H1 (cell line): ENCODE measurements around the gene TSHB. TPM values are rescaled to one million over a fixed set of nuclear protein-coding genes. Genes with fewer than 3 reads are reported as not detected.

Experiments used
- CTCF ChIA-PET: fragments of 300-600 bp; sonication (Branson Sonifier 250); formaldehyde crosslinking; loops from one replicate; lab custom pipeline; 2021; ENCODE audit not compliant: partially characterized antibody; lab: Charles Lee
- POLR2A ChIA-PET: fragments of 300-600 bp; sonication (Branson Sonifier 250); formaldehyde crosslinking; loops from one replicate; lab custom pipeline; 2021; ENCODE audit warnings: inconsistent platforms; ENCODE audit not compliant: partially characterized antibody; lab: Charles Lee
- DNase-seq, 2 experiments: peaks; one replicate each; pipeline versions ENCODE4 v3.0.0 to v3.0.0-alpha.2; 2010 to 2022; ENCODE audit warnings: low spot score in 2 of 2, low read depth in 1 of 2, mixed read lengths in 1 of 2
- FAIRE-seq: peaks from 2 replicates; lab custom pipeline; 2011; peaks lifted over from hg19 to GRCh38; lab: Jason Lieb, UNC
- H2AFZ ChIP-seq: 2 replicates; pipeline ENCODE4 v1.8.1; 2012; ENCODE audit warnings: low read length, inconsistent platforms
- H2AK5ac ChIP-seq: 2 replicates; pipeline ENCODE4 v1.6.1; 2013; ENCODE audit warnings: low read depth, low read length
- H2BK120ac ChIP-seq: replicated peaks from 2 replicates; pipeline ENCODE3; 2013; ENCODE audit warnings: low read depth, low read length, inconsistent platforms
- H2BK12ac ChIP-seq: 2 replicates; pipeline ENCODE4 v1.6.1; 2013; ENCODE audit warnings: low read depth, low read length
- H2BK15ac ChIP-seq: 2 replicates; pipeline ENCODE4 v1.6.1; 2013; ENCODE audit warnings: low read length
- H2BK20ac ChIP-seq: 2 replicates; pipeline ENCODE4 v1.6.1; 2013; ENCODE audit warnings: low read length
- H2BK5ac ChIP-seq: 2 replicates; pipeline ENCODE4 v1.6.1; 2013; ENCODE audit warnings: low read depth, low read length
- H3K14ac ChIP-seq: 2 replicates; pipeline ENCODE4 v1.6.1; 2013; ENCODE audit warnings: inconsistent platforms; ENCODE audit not compliant: insufficient read length
- H3K18ac ChIP-seq: 2 replicates; pipeline ENCODE4 v1.6.1; 2013; ENCODE audit warnings: low read length; ENCODE audit errors: extremely low read depth
- H3K23ac ChIP-seq: 2 replicates; pipeline ENCODE4 v1.6.1; 2013; ENCODE audit warnings: inconsistent platforms; ENCODE audit not compliant: insufficient read length
- H3K23me2 ChIP-seq: 2 replicates; pipeline ENCODE4 v1.6.1; 2013; ENCODE audit warnings: low read depth, low read length
- H3K27ac ChIP-seq: 2 replicates; pipeline ENCODE4 v1.6.1; 2011; ENCODE audit warnings: low read depth, low read length, inconsistent platforms
- H3K27me3 ChIP-seq, 4 experiments: replicated peaks in 1 of 4; 1 replicate in 1 of 4; 2 replicates in 3 of 4; pipeline versions ENCODE4 v1.6.1 to v1.8.1; 2011 to 2013; ENCODE audit warnings: low read length in 3 of 4, mild to moderate bottlenecking in 3 of 4, inconsistent platforms in 2 of 4, mixed read lengths in 2 of 4, moderate library complexity in 1 of 4; ENCODE audit not compliant: control insufficient read depth in 3 of 4, insufficient read depth in 3 of 4; ENCODE audit errors: extremely low read depth in 1 of 4
- H3K36me3 ChIP-seq, 4 experiments: 2 replicates each; pipeline versions ENCODE4 v1.6.1 to v1.8.1; 2011 to 2013; ENCODE audit warnings: mild to moderate bottlenecking in 4 of 4, low read length in 3 of 4, moderate library complexity in 2 of 4, control low read depth in 1 of 4, inconsistent platforms in 1 of 4; ENCODE audit not compliant: insufficient read depth in 4 of 4, control insufficient read depth in 2 of 4
- H3K4ac ChIP-seq: replicated peaks from 2 replicates; pipeline ENCODE3; 2013; ENCODE audit warnings: low read length, low read depth, mixed read lengths, inconsistent platforms; ENCODE audit not compliant: insufficient read length
- H3K4me1 ChIP-seq, 4 experiments: replicated peaks in 1 of 4; 1 replicate in 1 of 4; 2 replicates in 3 of 4; pipeline versions ENCODE4 v1.6.1 to v1.8.1; 2011 to 2013; ENCODE audit warnings: low read length in 3 of 4, inconsistent platforms in 2 of 4, mixed read lengths in 1 of 4; ENCODE audit not compliant: insufficient read depth in 4 of 4, control insufficient read depth in 3 of 4
- H3K4me2 ChIP-seq, 2 experiments: 2 replicates each; pipeline versions ENCODE4 v1.6.1 to v1.8.1; 2011 to 2013; ENCODE audit warnings: low read depth in 2 of 2, low read length in 2 of 2, control low read depth in 1 of 2, inconsistent platforms in 1 of 2, mild to moderate bottlenecking in 1 of 2; ENCODE audit not compliant: insufficient read depth in 1 of 2
- H3K4me3 ChIP-seq, 4 experiments: fragments of 200-600, 300-600 bp in 1 of 4; sonication (generic), shearing (Covaris generic), sonication (Bioruptor Twin) in 1 of 4; 2 replicates each; pipeline versions ENCODE4 v1.5.1 to v1.8.1; 2011 to 2016; ENCODE audit warnings: low read length in 4 of 4, low read depth in 3 of 4, control low read depth in 2 of 4, inconsistent platforms in 2 of 4, mild to moderate bottlenecking in 2 of 4, mixed read lengths in 1 of 4, moderate library complexity in 1 of 4; ENCODE audit not compliant: insufficient read depth in 2 of 4; ENCODE audit errors: extremely low read depth in 1 of 4
- H3K56ac ChIP-seq: replicated peaks from 2 replicates; pipeline ENCODE3; 2013; ENCODE audit warnings: low read depth, mild to moderate bottlenecking, mixed read lengths, low read length, inconsistent platforms; ENCODE audit not compliant: insufficient read length
- H3K79me1 ChIP-seq: 2 replicates; pipeline ENCODE4 v1.6.1; 2013; ENCODE audit warnings: low read depth, low read length, control low read depth
- H3K79me2 ChIP-seq, 2 experiments: 2 replicates each; pipeline versions ENCODE4 v1.6.1 to v1.8.1; 2012 to 2013; ENCODE audit warnings: low read length in 2 of 2, mild to moderate bottlenecking in 2 of 2, inconsistent platforms in 1 of 2; ENCODE audit not compliant: insufficient read depth in 2 of 2, control insufficient read depth in 1 of 2
- H3K9ac ChIP-seq, 4 experiments: replicated peaks in 1 of 4; 1 replicate in 1 of 4; 2 replicates in 3 of 4; pipeline versions ENCODE4 v1.6.1 to v1.8.1; 2011 to 2013; ENCODE audit warnings: low read depth in 3 of 4, low read length in 3 of 4, control low read depth in 2 of 4, mild to moderate bottlenecking in 2 of 4, moderate library complexity in 2 of 4, inconsistent platforms in 1 of 4; ENCODE audit errors: extremely low read depth in 1 of 4
- H3K9me3 ChIP-seq, 2 experiments: 2 replicates each; pipeline versions ENCODE4 v1.6.1 to v1.8.1; 2012 to 2013; ENCODE audit warnings: mild to moderate bottlenecking in 2 of 2, moderate library complexity in 2 of 2, control low read depth in 1 of 2, inconsistent platforms in 1 of 2, low read depth in 1 of 2, low read length in 1 of 2, mixed read lengths in 1 of 2; ENCODE audit not compliant: insufficient read depth in 2 of 2
- H4K20me1 ChIP-seq, 2 experiments: replicated peaks in 1 of 2; 2 replicates each; pipeline versions ENCODE3 to v1.8.1; 2011 to 2013; ENCODE audit warnings: inconsistent platforms in 2 of 2, low read length in 2 of 2, mild to moderate bottlenecking in 1 of 2; ENCODE audit not compliant: insufficient read depth in 2 of 2, control insufficient read depth in 1 of 2
- H4K5ac ChIP-seq: 2 replicates; pipeline ENCODE4 v1.6.1; 2013; ENCODE audit warnings: low read length, low read depth, mixed read lengths, inconsistent platforms; ENCODE audit not compliant: insufficient read length
- H4K8ac ChIP-seq: 2 replicates; pipeline ENCODE4 v1.8.0; 2013; ENCODE audit warnings: mild to moderate bottlenecking, moderate library complexity, low read length, inconsistent platforms; ENCODE audit not compliant: insufficient read depth; ENCODE audit errors: extremely low read depth
- H4K91ac ChIP-seq: replicated peaks from 2 replicates; pipeline ENCODE3; 2013; ENCODE audit warnings: low read length, mixed read lengths, inconsistent platforms; ENCODE audit not compliant: insufficient read length
- EGR1 ChIP-seq: IDR thresholded peaks from 2 replicates; pipeline ENCODE4 v1.6.1; 2011; ENCODE audit warnings: low read depth, low read length, borderline replicate concordance
- GTF2F1 ChIP-seq: IDR thresholded peaks from 2 replicates; pipeline ENCODE4 v1.6.1; 2012; ENCODE audit warnings: low read depth, low read length, improper control_type of control experiment, borderline replicate concordance
- JUN ChIP-seq: IDR thresholded peaks from 2 replicates; pipeline ENCODE4 v1.6.1; 2011; ENCODE audit warnings: low read depth, mild to moderate bottlenecking, improper control_type of control experiment, low read length
- NANOG ChIP-seq: IDR thresholded peaks from 2 replicates; pipeline ENCODE4 v1.6.1; 2011; ENCODE audit warnings: low read length, low read depth, mild to moderate bottlenecking, inconsistent platforms; ENCODE audit not compliant: insufficient read depth, poor library complexity, severe bottlenecking
- RBBP5 ChIP-seq: IDR thresholded peaks from 2 replicates; pipeline ENCODE4 v1.7.1; 2012; ENCODE audit warnings: low read depth, mild to moderate bottlenecking, inconsistent platforms, low read length, moderate library complexity, borderline replicate concordance
- RNF2 ChIP-seq: fragments of 200-900, 300-1000 bp; sonication (generic); IDR thresholded peaks from 2 replicates; pipeline ENCODE4 v1.7.1; 2016; ENCODE audit warnings: borderline replicate concordance, low read depth, mild to moderate bottlenecking, antibody characterized with exemption, low read length; ENCODE audit not compliant: poor library complexity, severe bottlenecking; ENCODE audit errors: missing control alignments
- SAP30 ChIP-seq: fragments of 300-600 bp; sonication (generic); IDR thresholded peaks from 2 replicates; pipeline ENCODE4 v1.7.1; 2012; ENCODE audit warnings: low read length, moderate library complexity, mild to moderate bottlenecking, inconsistent platforms; ENCODE audit not compliant: insufficient read depth, insufficient replicate concordance
- SIN3A ChIP-seq, 2 experiments: IDR thresholded peaks in 1 of 2; conservative IDR thresholded peaks in 1 of 2; 2 replicates each; pipeline ENCODE4 v1.6.1; 2011 to 2012; ENCODE audit warnings: low read length in 2 of 2, improper control_type of control experiment in 1 of 2, low read depth in 1 of 2, mild to moderate bottlenecking in 1 of 2
- SP4 ChIP-seq: IDR thresholded peaks from 2 replicates; pipeline ENCODE4 v1.6.1; 2012; ENCODE audit warnings: low read length, inconsistent platforms
- TAF7 ChIP-seq: optimal IDR thresholded peaks from 2 replicates; pipeline ENCODE3; 2011; ENCODE audit warnings: low read depth, mild to moderate bottlenecking, inconsistent platforms, low read length, moderate library complexity, borderline replicate concordance
- YY1 ChIP-seq: IDR thresholded peaks from 2 replicates; pipeline ENCODE4 v1.6.1; 2011; ENCODE audit warnings: low read depth, mild to moderate bottlenecking, low read length
- ZNF274 ChIP-seq: IDR thresholded peaks from 2 replicates; pipeline ENCODE4 v1.7.0; 2012; ENCODE audit warnings: low read length, borderline replicate concordance; ENCODE audit errors: extremely low read depth
- WGBS, 2 experiments: shearing (Covaris generic) in 1 of 2; methylation state at CpG; one replicate each; pipeline versions ENCODE4 v1.1.6 to v1.1.7; 2013 to 2015; ENCODE audit warnings: low lambda C conversion rate in 2 of 2, mixed read lengths in 2 of 2, inconsistent platforms in 1 of 2, low coverage in 1 of 2, missing lambda C conversion rate in 1 of 2; ENCODE audit not compliant: insufficient replicate concordance in 2 of 2, insufficient coverage in 1 of 2, insufficient read length in 1 of 2; ENCODE audit errors: extremely low coverage in 1 of 2, missing lambda C conversion rate in 1 of 2; 5-methylcytosine and 5-hydroxymethylcytosine counted together
- polyA plus RNA-seq, 7 experiments: library from polyadenylated mRNA; depleted of rRNA in 3 of 7; stranded (reverse) in 5 of 7; unstranded in 2 of 7; fragments of >200 nt in 5 of 7; fragments of 200-250 nt in 2 of 7; gene quantifications; 1 replicate in 5 of 7; 2 replicates in 1 of 7; 4 replicates in 1 of 7; pipeline versions ENCODE4 v1.2.1 to v1.2.3, GENCODE V29; 2011 to 2013; ENCODE audit warnings: missing spikeins in 2 of 7, mixed read lengths in 2 of 7
- total RNA-seq: library from RNA; stranded (reverse); fragmentation: NEBNext Ultra II Directional; extraction: Animal tissue kit (Norgen Biotek cat#: 25700); gene quantifications from 2 replicates; pipeline ENCODE4 v1.2.1, GENCODE V29; 2021

The TSHB gene
- total and polyA plus RNA-seq, 2 of the 8 experiments (the other 6 are each of a cell fraction or from before 2014, with no cell fraction given) = not detected

GRCh38 chr1:115077286-115077983 is 47.8 kb downstream of the TSHB start:
- Histone ChIP-seq H3K23ac (no peak overlapping the region), H3K9ac (no peak overlapping the region), H3K79me1 (no peaks in the 10 kb centered on the region), H2BK120ac (no peak overlapping the region), H2BK15ac (no peak overlapping the region), H3K4me3 (no peak overlapping the region), H3K4me2 (no peak overlapping the region), H3K36me3 (no peaks in the 10 kb centered on the region), H4K91ac (no peak overlapping the region), H2BK12ac (no peak overlapping the region), H4K8ac (no peak overlapping the region), H4K20me1 (no peaks in the 10 kb centered on the region), H3K23me2 (no peaks in the 10 kb centered on the region), H3K79me2 (no peaks in the 10 kb centered on the region), H4K5ac (no peak overlapping the region), H3K4me1 (no peaks in the 10 kb centered on the region; a peak in 1 of 7 replicates), H2AK5ac (no peak overlapping the region), H3K9me3 (no peaks in the 10 kb centered on the region), H2BK5ac (no peak overlapping the region), H3K27ac (no peak overlapping the region), H3K27me3 (no peaks in the 10 kb centered on the region), H3K4ac (no peak overlapping the region), H3K56ac (no peak overlapping the region), H2BK20ac (no peak overlapping the region), H3K18ac (no peak overlapping the region), H2AFZ (no peak overlapping the region), H3K14ac (no peak overlapping the region)
- DNase-seq (no peak), FAIRE-seq (no peak)
- ChIA-PET POLR2A (interaction anchor here (0.6 to 4.8 kb wide), 3 partner anchors 12 to 329 kb away, joined by 3 to 29 read pairs (median 3); partner anchors contain the start of gene TSPAN2), CTCF (interaction anchor here (0.6 to 4.1 kb wide), 5 partner anchors 10 to 399 kb away, joined by 3 to 17 read pairs (median 5); no protein-coding TSS in a partner anchor)
- WGBS, 2 experiments = 95% methylated on average over 5 of the region's 5 CpGs; no CpG with 5 or more reads in 1 of the 2 experiments
- TF ChIP-seq JUN (no peak), YY1 (no peak), ZNF274 (no peak), NANOG (no peak), SIN3A (conservative IDR thresholded peaks at IDR 0.05 in 1 of 2, IDR thresholded peaks at IDR 0.05 in 1 of 2; ENCODE audit: low read depth in 1 of 2, low read length in 2 of 2) (no peak), RNF2 (no peak), RBBP5 (no peak), SAP30 (no peak), EGR1 (no peak), SP4 (no peak), TAF7 (no peak), GTF2F1 (no peak)
